HEK293 (cell line): Measurements from ENCODE around the gene STAT5B.

Source experiments
- EGR2 ChIP-seq: fragments of 450-650 bp; formaldehyde crosslinking; IDR thresholded peaks from 2 replicates; pipeline ENCODE4 v1.5.1; 2016; ENCODE audit warnings: low read depth, missing biosample characterization, missing genetic modification characterization
- ELK4 ChIP-seq: IDR thresholded peaks from 2 replicates; pipeline ENCODE4 v1.6.1; 2011; ENCODE audit warnings: mild to moderate bottlenecking, low read depth, low read length, borderline replicate concordance
- GLI2 ChIP-seq: fragments of 450-650 bp; formaldehyde crosslinking; IDR thresholded peaks from 2 replicates; pipeline ENCODE4; 2017; ENCODE audit warnings: missing biosample characterization, missing genetic modification characterization, low read depth, borderline replicate concordance
- HIC1 ChIP-seq: fragments of 450-650 bp; formaldehyde crosslinking; IDR thresholded peaks from 2 replicates; pipeline ENCODE4 v1.5.1; 2016; ENCODE audit warnings: missing biosample characterization, missing genetic modification characterization
- INSM2 ChIP-seq: fragments of 450-650 bp; formaldehyde crosslinking; IDR thresholded peaks from 2 replicates; pipeline ENCODE4 v1.5.1; 2016; ENCODE audit warnings: missing biosample characterization, missing genetic modification characterization
- KLF8 ChIP-seq: fragments of 450-650 bp; formaldehyde crosslinking; IDR thresholded peaks from 2 replicates; pipeline ENCODE4 v1.5.1; 2016; ENCODE audit warnings: missing biosample characterization, missing genetic modification characterization
- MYNN ChIP-seq: fragments of 450-650 bp; formaldehyde crosslinking; IDR thresholded peaks from 2 replicates; pipeline ENCODE4 v1.5.1; 2016; ENCODE audit warnings: missing biosample characterization, missing genetic modification characterization, borderline replicate concordance
- PRDM10 ChIP-seq: fragments of 450-650 bp; formaldehyde crosslinking; IDR thresholded peaks from 2 replicates; pipeline ENCODE4 v1.5.1; 2016; ENCODE audit warnings: missing biosample characterization, missing genetic modification characterization
- PRDM6 ChIP-seq: fragments of 450-650 bp; formaldehyde crosslinking; IDR thresholded peaks from 2 replicates; pipeline ENCODE4 v1.5.1; 2017; ENCODE audit warnings: missing biosample characterization, missing genetic modification characterization
- SP7 ChIP-seq: fragments of 450-650 bp; formaldehyde crosslinking; IDR thresholded peaks from 2 replicates; pipeline ENCODE4 v1.5.1; 2016; ENCODE audit warnings: missing biosample characterization, missing genetic modification characterization
- ZBTB8A ChIP-seq: fragments of 450-650 bp; formaldehyde crosslinking; IDR thresholded peaks from 2 replicates; pipeline ENCODE4 v1.5.1; 2016; ENCODE audit warnings: missing biosample characterization, missing genetic modification characterization
- ZEB2 ChIP-seq: fragments of 450-650 bp; formaldehyde crosslinking; IDR thresholded peaks from 2 replicates; pipeline ENCODE4 v1.5.1; 2016; ENCODE audit warnings: missing biosample characterization, missing genetic modification characterization
- ZNF2 ChIP-seq: fragments of 450-650 bp; formaldehyde crosslinking; IDR thresholded peaks from 2 replicates; pipeline ENCODE4 v1.5.1; 2016; ENCODE audit warnings: missing biosample characterization, missing genetic modification characterization
- ZNF214 ChIP-seq: fragments of 450-650 bp; formaldehyde crosslinking; IDR thresholded peaks from 2 replicates; pipeline ENCODE4 v1.5.1; 2017; ENCODE audit warnings: missing biosample characterization, mild to moderate bottlenecking, missing genetic modification characterization, borderline replicate concordance
- ZNF223 ChIP-seq: fragments of 450-650 bp; formaldehyde crosslinking; IDR thresholded peaks from 2 replicates; pipeline ENCODE4 v1.5.1; 2016; ENCODE audit warnings: missing biosample characterization, missing genetic modification characterization
- ZNF24 ChIP-seq: fragments of 450-650 bp; formaldehyde crosslinking; IDR thresholded peaks from 2 replicates; pipeline ENCODE4 v1.5.1; 2016; ENCODE audit warnings: missing biosample characterization, missing genetic modification characterization
- ZNF311 ChIP-seq: fragments of 450-650 bp; formaldehyde crosslinking; IDR thresholded peaks from 2 replicates; pipeline ENCODE4 v1.5.1; 2017; ENCODE audit warnings: missing biosample characterization, missing genetic modification characterization, borderline replicate concordance
- ZNF394 ChIP-seq: fragments of 450-650 bp; formaldehyde crosslinking; IDR thresholded peaks from 2 replicates; pipeline ENCODE4 v1.5.1; 2016; ENCODE audit warnings: missing biosample characterization, missing genetic modification characterization, mild to moderate bottlenecking, moderate library complexity, borderline replicate concordance
- ZNF510 ChIP-seq: fragments of 450-650 bp; formaldehyde crosslinking; IDR thresholded peaks from 2 replicates; pipeline ENCODE4 v1.5.1; 2018; ENCODE audit warnings: mild to moderate bottlenecking, missing genetic modification characterization, missing biosample characterization; ENCODE audit not compliant: insufficient replicate concordance
- ZNF549 ChIP-seq: fragments of 450-650 bp; IDR thresholded peaks from 2 replicates; pipeline ENCODE4 v1.5.1; 2018; ENCODE audit warnings: missing biosample characterization, missing genetic modification characterization, mild to moderate bottlenecking, inconsistent platforms, moderate library complexity
- ZNF560 ChIP-seq: fragments of 450-650 bp; formaldehyde crosslinking; IDR thresholded peaks from 2 replicates; pipeline ENCODE4 v1.5.1; 2017; ENCODE audit warnings: missing biosample characterization, missing genetic modification characterization, borderline replicate concordance
- ZNF600 ChIP-seq: fragments of 450-650 bp; formaldehyde crosslinking; IDR thresholded peaks from 2 replicates; pipeline ENCODE4 v1.5.1; 2016; ENCODE audit warnings: missing biosample characterization, missing genetic modification characterization
- ZNF645 ChIP-seq: fragments of 450-650 bp; formaldehyde crosslinking; IDR thresholded peaks from 2 replicates; pipeline ENCODE4; 2016; ENCODE audit warnings: missing biosample characterization, missing genetic modification characterization
- ZNF664 ChIP-seq: fragments of 450-650 bp; formaldehyde crosslinking; IDR thresholded peaks from 2 replicates; pipeline ENCODE4 v1.5.1; 2016; ENCODE audit warnings: missing biosample characterization, missing genetic modification characterization
- ZNF843 ChIP-seq: fragments of 450-650 bp; formaldehyde crosslinking; IDR thresholded peaks from 2 replicates; pipeline ENCODE4 v1.5.1; 2016; ENCODE audit warnings: missing biosample characterization, missing genetic modification characterization

Gene STAT5B

GRCh38 chr17:42252597-42253550 lies 23.3 kb downstream of the STAT5B start (continued):
- TF ChIP-seq ZNF223 (tag by site-specific recombination) (no peak), ZNF214 (no peak), MYNN (tag by site-specific recombination) (0 out of 2 replicates have a peak, but pooled peaks have one; percentile 9), HIC1 (tag by site-specific recombination) (peak; percentile 83), ZNF24 (tag by site-specific recombination) (peak; percentile 76; the same call in 1 of the 2 replicates), ZNF600 (peak; percentile 38; the same call in 1 of the 2 replicates), ZNF311 (tag by site-specific recombination) (no peak), EGR2 (no peak), ELK4 (no peak), ZNF843 (tag by site-specific recombination) (peak; percentile 59), ZNF560 (tag by site-specific recombination) (no peak), ZNF394 (tag by site-specific recombination) (peak; percentile 65), ZBTB8A (tag by site-specific recombination) (no peak), PRDM10 (tag by site-specific recombination) (no peak), ZNF2 (tag by site-specific recombination) (0 out of 2 replicates have a peak, but pooled peaks have one; percentile 57), ZNF510 (no peak), ZEB2 (tag by site-specific recombination) (peak; percentile 92), ZNF664 (peak; percentile 59; the same call in 1 of the 2 replicates), INSM2 (peak; percentile 46; the same call in 1 of the 2 replicates), ZNF645 (tag by site-specific recombination) (no peak), PRDM6 (peak; percentile 65), SP7 (tag by site-specific recombination) (peak; percentile 95), ZNF549 (tag by site-specific recombination) (no peak), KLF8 (tag by site-specific recombination) (peak; percentile 46; the same call in 1 of the 2 replicates), GLI2 (peak; percentile 3; the same call in 1 of the 2 replicates)
